ENCODE data around the gene TNFSF9.
"Not testable (repeated sequence)": the region's sequence is repeated elsewhere in the genome, so short reads cannot be mapped to it uniquely, and the experiment has no call there.

The TNFSF9 gene

GRCh38 chr19:6508028-6508771 lies 22.6 kb upstream of the TNFSF9 start:
- not testable (repeated sequence) for DNase-seq (ENCODE audit: low read depth)

- DNase-seq (ENCODE audit: low read depth) = no peak
These were observed 21.5 kb upstream of the TNFSF9 start for GRCh38 chr19:6509118-6509971.

- no peak for DNase-seq (ENCODE audit: low read depth)
These were observed 20.2 kb upstream of the TNFSF9 start for GRCh38 chr19:6510618-6511017.

GRCh38 chr19:6514089-6514488 lies 16.7 kb upstream of the TNFSF9 start:
- DNase-seq (ENCODE audit: low read depth) = no peak

GRCh38 chr19:6514926-6515544 lies 15.8 kb upstream of the TNFSF9 start:
- DNase-seq (ENCODE audit: low read depth) = no peak

GRCh38 chr19:6516018-6516658 lies 14.7 kb upstream of the TNFSF9 start:
- DNase-seq (ENCODE audit: low read depth) = peak; percentile 94

- peak; percentile 79 for DNase-seq (ENCODE audit: low read depth)
These were observed 14.1 kb upstream of the TNFSF9 start for GRCh38 chr19:6516659-6517291.

- DNase-seq (ENCODE audit: low read depth) = no peak
These were observed 12.5 kb upstream of the TNFSF9 start for GRCh38 chr19:6518145-6518911.

- peak; percentile 74 for DNase-seq (ENCODE audit: low read depth)
These were observed 11.5 kb upstream of the TNFSF9 start for GRCh38 chr19:6519289-6519688.

- DNase-seq (ENCODE audit: low read depth) = peak; percentile 11
These were observed 8.8 kb upstream of the TNFSF9 start for GRCh38 chr19:6521718-6522646.

- no peak for DNase-seq (ENCODE audit: low read depth)
These were observed 8.1 kb upstream of the TNFSF9 start for GRCh38 chr19:6522712-6523111.

- DNase-seq (ENCODE audit: low read depth) = no peak
These were observed 6.5 kb upstream of the TNFSF9 start for GRCh38 chr19:6524311-6524710.

- DNase-seq (ENCODE audit: low read depth) = no peak
These were observed 2.8 kb upstream of the TNFSF9 start for GRCh38 chr19:6527893-6528543.

- DNase-seq (ENCODE audit: low read depth) = no peak
These were observed 2.2 kb upstream of the TNFSF9 start for GRCh38 chr19:6528544-6529121.

GRCh38 chr19:6529351-6529750 lies 1.5 kb upstream of the TNFSF9 start:
- DNase-seq (ENCODE audit: low read depth) = no peak

GRCh38 chr19:6529937-6530385 lies 865 bp upstream of the TNFSF9 start:
- DNase-seq (ENCODE audit: low read depth) = no peak

- no peak for DNase-seq (ENCODE audit: low read depth)
These were observed 533 bp downstream of the TNFSF9 start for GRCh38 chr19:6531163-6531955.

- no peak for DNase-seq (ENCODE audit: low read depth)
These were observed 1.1 kb downstream of the TNFSF9 start for GRCh38 chr19:6531956-6532243.

All from EH (cell line).